Measurements from ENCODE around the gene SLC1A4.

- TF ChIP-seq REST (IDR thresholded peaks at IDR 0.05; ENCODE audit: low read depth, low read length), result no peak
- TF ChIP-seq CTCF (IDR thresholded peaks at IDR 0.05 in 2 of 3, conservative IDR thresholded peaks at IDR 0.05 in 1 of 3; ENCODE audit: control insufficient read depth in 2 of 3, extremely low read depth in 1 of 3, insufficient read depth in 1 of 3, low read depth in 3 of 3, low read length in 3 of 3), result no peak
- TF ChIP-seq JUNB (IDR thresholded peaks at IDR 0.05), result no peak
- no peak for TF ChIP-seq HDAC2 (IDR thresholded peaks at IDR 0.05)
- TF ChIP-seq MYC (IDR thresholded peaks at IDR 0.05; ENCODE audit: insufficient read depth, insufficient read length, insufficient replicate concordance, low read length, severe bottlenecking), result no peak
- peak; percentile 79 for TF ChIP-seq POLR2A (IDR thresholded peaks at IDR 0.05; ENCODE audit: low read depth, low read length)
- TF ChIP-seq SUPT20H (IDR thresholded peaks at IDR 0.05; ENCODE audit: borderline replicate concordance, control insufficient read depth, low read depth, low read length), result no peak
- TF ChIP-seq EED (IDR thresholded peaks at IDR 0.05; ENCODE audit: low read depth), result no peak
- TF ChIP-seq RFX5 (IDR thresholded peaks at IDR 0.05; ENCODE audit: low read depth, low read length), result no peak
- TF ChIP-seq MEF2A (IDR thresholded peaks at IDR 0.05; ENCODE audit: insufficient read depth, low read depth, low read length), result no peak
- TF ChIP-seq TAF1 (IDR thresholded peaks at IDR 0.05; ENCODE audit: borderline replicate concordance, low read depth, low read length), result peak; percentile 70
- TF ChIP-seq FOS (IDR thresholded peaks at IDR 0.05; ENCODE audit: borderline replicate concordance, extremely low read depth, insufficient read length), result no peak
These were observed at the start of gene SLC1A4 for GRCh38 chr2:64989126-64989981.

Measured in GM12878 (cell line).